NCI-H187 (cell line): ENCODE measurements around the gene ZNF358.
A peak's percentile ranks its signal among the peaks of the same experiment; 100 is the strongest.

ENCODE experiments used
- DNase-seq, 2 experiments: peaks; one replicate each; lab custom pipeline; 2025; lab: John Stamatoyannopoulos, UW

Gene ZNF358

GRCh38 chr19:7520131-7521051 is 4.5 kb downstream of the ZNF358 start:
- DNase-seq, result no peak

- DNase-seq, result no peak
These were observed 5.7 kb downstream of the ZNF358 start for GRCh38 chr19:7521551-7522071.

GRCh38 chr19:7522072-7522922 is 6.4 kb downstream of the ZNF358 start, which contains the start of gene MCOLN1:
Gene MCOLN1 (plus strand): TSS chr19:7522624. CDS start chr19:7522751, 127 bp downstream.
- peak; percentile 85 to 91 for DNase-seq

- no peak for DNase-seq
These were observed 7.2 kb downstream of the ZNF358 start for GRCh38 chr19:7522923-7523667.

- no peak for DNase-seq
These were observed 8.6 kb downstream of the ZNF358 start for GRCh38 chr19:7524523-7524922.

- no peak for DNase-seq
These were observed 9.3 kb downstream of the ZNF358 start for GRCh38 chr19:7524992-7525739.

GRCh38 chr19:7526059-7526929 is 10.4 kb downstream of the ZNF358 start:
- DNase-seq, result no peak

GRCh38 chr19:7527516-7528191 is 11.8 kb downstream of the ZNF358 start:
- no peak for DNase-seq

- no peak for DNase-seq
These were observed 12.3 kb downstream of the ZNF358 start for GRCh38 chr19:7528192-7528519.

GRCh38 chr19:7528522-7529245 is 12.8 kb downstream of the ZNF358 start:
- DNase-seq, result no peak

GRCh38 chr19:7529246-7529600 is 13.3 kb downstream of the ZNF358 start:
- DNase-seq, result no peak

- no peak for DNase-seq
These were observed 13.9 kb downstream of the ZNF358 start for GRCh38 chr19:7529610-7530490.

GRCh38 chr19:7533281-7533885 is 17.5 kb downstream of the ZNF358 start:
- DNase-seq, result no peak

- peak; percentile 5 to 62 for DNase-seq
These were observed 18.1 kb downstream of the ZNF358 start for GRCh38 chr19:7533925-7534480.

GRCh38 chr19:7534531-7535046 is 18.7 kb downstream of the ZNF358 start:
- no peak for DNase-seq

- peak; percentile 45 to 70 for DNase-seq
These were observed 19.4 kb downstream of the ZNF358 start, which contains the start of gene PNPLA6 for GRCh38 chr19:7535047-7535997. Gene PNPLA6 (plus strand): TSS chr19:7535717. CDS start chr19:7535789, 72 bp downstream.
